Measurements from ENCODE around the gene ANP32A.

ANP32A gene

DNA sequence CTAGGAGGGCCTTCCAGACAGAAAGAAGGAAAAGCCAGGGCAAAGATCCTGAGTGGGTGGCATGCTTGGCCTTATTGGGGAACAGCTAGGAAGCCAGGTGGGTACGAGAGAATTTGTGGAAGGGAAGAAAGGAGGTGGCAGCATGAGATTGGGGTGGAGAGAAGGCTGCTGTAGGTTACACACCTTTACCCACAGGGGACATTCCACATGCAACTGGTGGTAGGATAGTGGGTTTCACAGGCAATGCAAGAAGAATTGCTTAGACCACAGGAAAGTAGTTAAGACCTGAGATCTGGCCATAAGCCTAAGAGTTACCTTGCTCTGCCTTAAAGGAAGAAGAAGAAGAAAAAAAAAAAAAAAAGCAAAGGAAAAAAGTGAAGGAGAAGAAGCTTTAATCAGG lies 19.8 kb downstream of the ANP32A start:
- DNase-seq (ENCODE audit: low read depth in 2 of 2, low spot score in 1 of 2), result no peak

DNA sequence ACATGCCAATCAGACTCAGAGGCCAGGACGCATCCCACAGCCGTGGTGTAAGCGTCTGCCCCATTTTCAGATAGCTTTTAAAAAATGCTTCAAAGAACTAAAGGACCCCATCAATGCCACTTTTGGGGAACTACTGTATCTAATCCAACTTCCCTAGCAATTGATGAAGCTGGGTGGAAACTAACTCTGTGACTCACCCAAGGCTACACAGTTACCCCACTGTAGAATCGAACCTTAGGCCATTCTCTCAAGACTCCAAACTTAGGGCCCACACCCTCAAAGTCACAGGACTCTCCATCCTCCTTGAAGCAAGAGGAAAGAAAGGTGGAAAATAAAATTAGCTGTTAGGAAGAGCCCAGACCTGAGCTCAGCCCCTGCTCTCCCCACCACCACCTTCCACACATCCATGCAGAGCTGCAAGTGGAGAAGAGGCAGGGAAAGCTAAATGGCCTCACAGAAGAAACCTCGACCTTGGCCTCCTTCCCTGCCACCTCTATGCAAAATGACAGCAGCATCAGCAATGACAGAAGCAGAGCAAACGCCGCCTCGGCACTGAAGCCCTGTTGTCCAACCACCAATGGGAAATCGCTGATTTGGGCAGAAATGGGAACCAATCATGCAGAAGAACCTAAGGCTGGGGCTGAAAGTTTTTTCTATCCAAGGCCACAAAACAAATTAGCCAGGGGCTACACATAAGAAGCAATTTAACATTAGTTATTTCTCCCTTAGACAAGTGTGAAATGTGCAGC lies 22.2 kb downstream of the ANP32A start:
- no peak for DNase-seq (ENCODE audit: low read depth in 2 of 2, low spot score in 1 of 2)

DNA sequence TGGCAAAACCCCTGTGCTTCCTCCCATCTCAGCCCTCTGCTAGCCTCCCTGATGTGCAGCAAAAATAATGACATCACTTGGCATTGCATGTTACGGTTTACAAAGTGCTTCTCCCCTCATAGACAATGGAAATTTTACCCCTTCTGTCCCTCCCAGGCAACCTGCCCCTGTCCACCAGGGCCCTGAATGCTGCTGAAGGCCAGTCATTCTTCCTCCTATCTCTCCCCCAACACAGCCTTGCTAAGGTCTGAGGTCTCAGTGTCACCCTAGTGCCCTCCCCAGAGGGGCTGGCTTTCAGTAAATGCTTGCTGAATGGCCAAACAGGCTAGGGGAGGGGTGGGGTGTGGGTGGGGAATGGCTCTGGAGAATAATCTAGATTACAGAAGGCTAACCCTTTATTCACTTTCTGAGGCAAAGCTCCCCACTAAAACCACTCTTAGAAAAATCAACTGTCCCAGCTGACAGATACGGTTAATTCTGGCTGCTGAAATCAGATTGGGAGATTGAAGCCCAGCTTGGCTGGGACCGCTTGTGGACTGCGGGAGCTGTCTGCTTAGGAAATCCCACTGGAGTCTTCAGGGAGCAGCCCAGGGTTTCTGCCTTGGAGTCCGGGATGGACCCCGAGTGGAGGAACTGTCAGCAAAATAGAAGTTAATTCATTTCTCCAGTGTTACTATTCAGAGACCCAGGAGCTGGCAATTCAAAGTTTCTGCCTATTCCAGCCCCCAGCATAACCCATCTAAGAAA lies 22.9 kb downstream of the ANP32A start:
- no peak for DNase-seq (ENCODE audit: low read depth in 2 of 2, low spot score in 1 of 2)

- DNase-seq (ENCODE audit: low read depth in 2 of 2, low spot score in 1 of 2), result no peak
Observed at GRCh38 chr15:68797191-68797590, 23.5 kb downstream of the ANP32A start.

- DNase-seq (ENCODE audit: low read depth in 2 of 2, low spot score in 1 of 2), result no peak
Observed at GRCh38 chr15:68796576-68796975, 24.1 kb downstream of the ANP32A start.

- DNase-seq (ENCODE audit: low read depth in 2 of 2, low spot score in 1 of 2), result no peak
Observed at GRCh38 chr15:68795298-68795848, 25.3 kb downstream of the ANP32A start.

- no peak for DNase-seq (ENCODE audit: low read depth in 2 of 2, low spot score in 1 of 2)
Observed at GRCh38 chr15:68794863-68795262, 25.8 kb downstream of the ANP32A start.

GRCh38 chr15:68794307-68794706 lies 26.4 kb downstream of the ANP32A start:
- DNase-seq (ENCODE audit: low read depth in 2 of 2, low spot score in 1 of 2), result no peak

GRCh38 chr15:68793776-68794175 lies 26.9 kb downstream of the ANP32A start:
- DNase-seq (ENCODE audit: low read depth in 2 of 2, low spot score in 1 of 2), result no peak

DNA sequence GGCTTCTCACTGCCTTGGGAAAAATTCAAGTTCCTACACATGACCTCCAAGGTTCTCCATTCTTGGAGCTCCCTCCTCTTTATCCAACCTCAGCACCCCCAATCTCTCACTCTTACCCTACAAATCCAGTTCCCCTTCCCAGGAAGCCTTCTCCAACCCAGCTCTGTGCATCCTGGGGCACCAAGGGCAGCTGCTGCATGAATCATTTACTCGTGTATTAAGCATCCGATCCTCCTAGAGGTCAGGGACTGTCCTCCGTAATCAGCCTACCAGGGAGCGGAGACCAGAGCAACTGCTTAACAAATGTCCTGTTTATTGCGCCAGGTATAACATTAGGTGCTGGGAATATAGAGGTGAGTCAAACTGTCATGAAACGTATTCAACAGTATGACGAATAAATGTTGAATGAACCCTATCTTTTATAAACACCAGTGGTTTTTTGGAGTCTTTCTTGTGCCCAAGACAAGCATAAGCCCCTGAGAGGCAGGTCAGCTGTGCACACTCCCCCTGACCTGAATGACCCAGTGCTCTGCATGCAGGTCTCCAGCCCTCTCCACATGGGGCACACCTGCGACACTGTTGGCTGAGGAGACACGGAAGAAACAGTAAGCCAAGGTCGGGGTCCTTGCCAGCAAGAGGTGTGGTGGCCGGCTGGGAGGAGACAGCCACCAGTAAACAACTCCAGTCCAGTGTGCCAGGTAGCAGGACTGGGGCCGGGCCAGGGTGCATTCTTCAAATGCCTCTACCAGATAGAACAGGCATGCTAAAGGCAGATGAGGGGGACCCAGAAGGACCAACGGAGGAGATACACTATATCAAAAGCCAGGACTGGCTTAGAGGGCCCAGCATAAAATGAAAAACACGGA lies 27.6 kb downstream of the ANP32A start:
- DNase-seq (ENCODE audit: low read depth in 2 of 2, low spot score in 1 of 2), result no peak

DNA sequence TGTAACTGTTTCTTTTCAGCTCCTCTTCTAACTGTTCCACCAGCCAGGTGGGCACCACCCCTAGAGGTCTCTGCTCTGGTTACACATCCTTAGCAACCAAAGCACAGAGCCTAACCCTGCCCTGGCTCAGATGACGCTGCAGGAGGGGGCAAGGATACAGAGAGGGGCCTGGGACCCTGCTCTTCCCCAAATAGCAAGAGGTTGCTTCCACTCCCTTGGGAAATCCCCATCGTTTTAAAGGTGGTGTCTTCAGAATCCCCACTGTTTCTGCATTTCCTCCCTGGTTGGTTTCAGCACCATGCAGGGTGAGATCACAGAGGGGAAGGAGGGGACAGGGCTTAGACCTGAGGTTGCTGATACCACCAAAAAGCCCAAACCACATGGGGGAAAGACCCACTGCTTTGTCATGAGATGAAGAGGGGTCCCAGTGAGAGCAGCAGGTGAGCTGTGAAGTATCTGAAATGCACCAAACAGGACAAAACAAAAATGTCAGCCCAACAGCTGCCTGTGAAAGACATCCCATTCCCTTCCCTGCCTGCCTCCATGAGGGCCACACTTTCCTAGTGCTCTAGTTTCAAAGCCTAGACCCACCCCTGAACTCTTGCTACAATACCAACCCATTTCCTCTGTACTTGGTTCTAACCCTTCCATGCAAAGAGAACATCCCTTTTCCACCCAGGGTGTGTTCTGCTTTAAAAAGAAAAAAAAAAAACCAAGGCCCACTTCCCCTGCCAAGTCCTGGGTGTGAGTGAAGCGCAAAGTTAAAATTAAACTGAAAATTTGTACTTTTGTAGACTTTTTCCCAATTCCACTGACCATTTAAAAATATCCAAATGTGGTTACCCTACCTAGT lies 29.0 kb downstream of the ANP32A start:
- peak; percentile 19 to 48 for DNase-seq (ENCODE audit: low read depth in 2 of 2, low spot score in 1 of 2)

DNA sequence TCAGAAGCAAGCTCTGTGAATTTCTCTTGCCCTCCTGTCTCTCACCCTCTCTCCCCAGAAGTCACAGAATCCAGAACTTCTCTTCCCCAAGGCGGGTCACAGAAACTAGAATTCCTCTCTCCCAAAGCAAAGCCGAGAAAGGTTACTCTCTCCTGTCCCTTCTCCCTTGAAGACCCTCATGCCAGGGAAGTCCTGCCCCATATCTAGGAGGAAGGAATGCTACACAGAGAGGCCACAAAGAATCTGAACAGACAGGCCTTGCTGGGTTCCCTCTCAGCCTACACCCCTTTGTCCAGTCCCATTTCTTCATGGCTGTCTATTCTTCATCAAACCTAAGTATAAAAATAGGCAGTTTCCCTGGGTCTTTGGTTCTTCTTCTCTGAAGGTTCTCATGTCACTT lies 29.8 kb downstream of the ANP32A start:
- no peak for DNase-seq (ENCODE audit: low read depth in 2 of 2, low spot score in 1 of 2)

DNA sequence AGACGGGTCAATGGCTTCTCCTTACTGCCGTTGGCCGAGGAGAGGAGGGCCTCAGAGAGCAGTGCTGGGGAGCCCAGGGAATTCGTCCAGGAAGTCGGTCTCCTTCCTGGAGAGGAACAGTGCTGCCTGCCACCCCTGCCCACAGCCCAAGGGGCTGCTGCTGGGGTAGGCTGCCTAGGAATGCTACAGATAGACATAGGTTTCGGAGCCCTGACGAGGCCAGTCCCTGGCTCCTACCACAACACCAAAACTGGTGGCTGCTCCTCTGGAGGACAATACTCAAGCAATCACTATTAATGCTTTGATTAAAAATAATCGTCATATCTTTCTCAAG lies 30.5 kb downstream of the ANP32A start:
- DNase-seq (ENCODE audit: low read depth in 2 of 2, low spot score in 1 of 2), result no peak

GRCh38 chr15:68789534-68790241 lies 31.0 kb downstream of the ANP32A start:
- no peak for DNase-seq (ENCODE audit: low read depth in 2 of 2, low spot score in 1 of 2)

GRCh38 chr15:68789091-68789490 lies 31.6 kb downstream of the ANP32A start:
- DNase-seq (ENCODE audit: low read depth in 2 of 2, low spot score in 1 of 2), result no peak

DNA sequence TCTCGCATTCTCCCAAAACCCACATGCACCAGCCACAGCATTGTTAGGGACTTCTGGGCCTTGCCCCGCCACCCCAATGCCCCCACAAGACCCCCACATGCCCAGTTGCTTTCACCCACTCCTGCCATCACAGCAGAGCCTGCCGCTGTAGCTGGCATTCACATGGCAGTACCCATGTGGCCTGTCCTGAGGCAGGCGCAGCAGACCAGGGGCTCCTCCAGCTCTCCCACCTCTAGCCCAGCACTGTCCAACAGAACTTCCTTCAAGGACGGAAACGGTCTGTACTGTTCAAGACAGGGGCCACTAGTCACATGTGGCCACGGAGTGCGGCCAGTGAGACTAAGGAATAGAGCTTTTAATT lies 32.5 kb downstream of the ANP32A start:
- no peak for DNase-seq (ENCODE audit: low read depth in 2 of 2, low spot score in 1 of 2)

GRCh38 chr15:68787609-68788263 lies 33.0 kb downstream of the ANP32A start:
- DNase-seq (ENCODE audit: low read depth in 2 of 2, low spot score in 1 of 2), result no peak

- no peak for DNase-seq (ENCODE audit: low read depth in 2 of 2, low spot score in 1 of 2)
Observed at GRCh38 chr15:68786753-68787152, 33.9 kb downstream of the ANP32A start.

- no peak for DNase-seq (ENCODE audit: low read depth in 2 of 2, low spot score in 1 of 2)
Observed at GRCh38 chr15:68785541-68785940, 35.2 kb downstream of the ANP32A start.

DNA sequence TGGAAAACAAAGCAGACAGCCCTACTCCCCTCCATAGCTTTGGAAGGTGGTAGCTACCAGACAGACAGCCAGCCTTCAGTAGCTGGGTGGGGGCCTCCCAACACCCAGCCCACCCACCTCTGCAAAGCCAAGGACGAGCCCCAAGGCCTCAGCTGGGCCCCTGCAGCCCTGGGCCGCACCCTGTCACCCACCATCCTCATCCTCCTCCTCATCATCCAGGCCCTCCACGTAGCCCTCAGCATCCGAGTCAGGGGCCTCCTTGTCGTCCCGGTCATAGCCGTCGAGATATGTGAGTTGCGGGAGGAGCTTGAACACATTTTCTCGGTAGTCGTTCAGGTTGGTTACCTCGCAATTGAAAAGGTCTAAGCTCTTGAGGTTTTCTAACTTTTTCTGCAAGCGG lies 36.5 kb downstream of the ANP32A start:
- DNase-seq (ENCODE audit: low read depth in 2 of 2, low spot score in 1 of 2), result no peak

Measured in stimulated activated CD8-positive, alpha-beta memory T cell treated with anti-CD3 and anti-CD28 coated beads, Interleukin-4, amount 100 ng/mL, for 4 hours (primary cell).